ENCODE measurements around the gene ZNF619. TPM values are rescaled to one million over a fixed set of nuclear protein-coding genes. Genes with fewer than 3 reads are reported as not detected.

The ZNF619 gene
- total RNA-seq, 2 experiments from 2014 or later: 4.2 to 4.7 TPM

GRCh38 chr3:40516201-40516600 is 39.3 kb downstream of the ZNF619 start:
- peaks cover 28% of the 10 kb centered on the region for H3K36me3 Mint-ChIP-seq (ENCODE audit: low read depth)
- CTCF ChIA-PET: no interaction called here
- H3K27ac Mint-ChIP-seq: no peak overlapping the region
- intact Hi-C loops (cut with micrococcal nuclease): no loop called here
- H3K4me3 Mint-ChIP-seq: no peak overlapping the region
- DNase-seq: no peak
- no peaks in the 10 kb centered on the region for H3K27me3 Mint-ChIP-seq (ENCODE audit: low read depth)
- H3K4me1 Mint-ChIP-seq (ENCODE audit: low read depth): no peaks in the 10 kb centered on the region
- no peaks in the 10 kb centered on the region for H3K9me3 Mint-ChIP-seq

- Mint-ChIP-seq H3K4me1 (ENCODE audit: low read depth) (no peaks in the 10 kb centered on the region), H3K36me3 (ENCODE audit: low read depth) (peaks cover 20% of the 10 kb centered on the region), H3K27ac (no peak overlapping the region), H3K27me3 (ENCODE audit: low read depth) (no peaks in the 10 kb centered on the region), H3K4me3 (no peak overlapping the region), H3K9me3 (no peaks in the 10 kb centered on the region)
- intact Hi-C loops (cut with micrococcal nuclease): no loop called here
- CTCF ChIA-PET: no interaction called here
- no peak for DNase-seq
Observed at GRCh38 chr3:40518067-40518466, 41.1 kb downstream of the ZNF619 start.

- Mint-ChIP-seq H3K9me3 (no peaks in the 10 kb centered on the region), H3K27me3 (ENCODE audit: low read depth) (no peaks in the 10 kb centered on the region), H3K36me3 (ENCODE audit: low read depth) (peaks cover 20% of the 10 kb centered on the region), H3K27ac (no peak overlapping the region), H3K4me3 (no peak overlapping the region), H3K4me1 (ENCODE audit: low read depth) (no peaks in the 10 kb centered on the region)
- CTCF ChIA-PET: no interaction called here
- intact Hi-C loops (cut with micrococcal nuclease): no loop called here
- DNase-seq: no peak
Observed at GRCh38 chr3:40518848-40519247, 41.9 kb downstream of the ZNF619 start.

GRCh38 chr3:40521254-40521653 is 44.3 kb downstream of the ZNF619 start:
- Mint-ChIP-seq H3K9me3 (no peaks in the 10 kb centered on the region), H3K27ac (no peak overlapping the region), H3K4me1 (ENCODE audit: low read depth) (peaks cover 7% of the 10 kb centered on the region), H3K4me3 (no peak overlapping the region), H3K36me3 (ENCODE audit: low read depth) (peaks cover 5% of the 10 kb centered on the region), H3K27me3 (ENCODE audit: low read depth) (no peaks in the 10 kb centered on the region)
- CTCF ChIA-PET: no interaction called here
- intact Hi-C loops (cut with micrococcal nuclease): loop anchor here (10.0 kb wide), 2 partner anchors 1494 to 1864 kb away; no protein-coding TSS in a partner anchor
- no peak for DNase-seq

GRCh38 chr3:40523781-40524180 is 46.9 kb downstream of the ZNF619 start:
- Mint-ChIP-seq H3K36me3 (ENCODE audit: low read depth) (peaks cover 20% of the 10 kb centered on the region), H3K4me1 (ENCODE audit: low read depth) (peaks cover 11% of the 10 kb centered on the region), H3K9me3 (no peaks in the 10 kb centered on the region), H3K27me3 (ENCODE audit: low read depth) (no peaks in the 10 kb centered on the region), H3K4me3 (peak overlapping the region; percentile 92), H3K27ac (no peak overlapping the region)
- intact Hi-C loops (cut with micrococcal nuclease): loop anchor here (1.0 to 10.0 kb wide), 8 partner anchors 17 to 1861 kb away; partner anchors contain the start of genes EIF1B, ZNF619 and ZNF620
- no peak for DNase-seq
- CTCF ChIA-PET: interaction anchor here (0.6 to 1.3 kb wide), 3 partner anchors 18 to 65 kb away, joined by 3 to 4 read pairs (median 3); partner anchors contain the start of gene ZNF620

GRCh38 chr3:40524222-40524567 is 47.3 kb downstream of the ZNF619 start:
- Mint-ChIP-seq H3K9me3 (no peaks in the 10 kb centered on the region), H3K4me3 (peak overlapping the region; percentile 92), H3K4me1 (ENCODE audit: low read depth) (peaks cover 11% of the 10 kb centered on the region), H3K36me3 (ENCODE audit: low read depth) (peaks cover 21% of the 10 kb centered on the region), H3K27me3 (ENCODE audit: low read depth) (no peaks in the 10 kb centered on the region), H3K27ac (peak overlapping the region; percentile 47)
- no peak for DNase-seq
- intact Hi-C loops (cut with micrococcal nuclease): loop anchor here (1.0 to 10.0 kb wide), 8 partner anchors 18 to 1861 kb away; partner anchors contain the start of genes EIF1B, ZNF619 and ZNF620
- CTCF ChIA-PET: interaction anchor here (0.6 to 1.3 kb wide), 3 partner anchors 18 to 65 kb away, joined by 3 to 4 read pairs (median 3); partner anchors contain the start of gene ZNF620

- peak; percentile 82 for DNase-seq
- H3K27me3 Mint-ChIP-seq (ENCODE audit: low read depth): no peaks in the 10 kb centered on the region
- intact Hi-C loops (cut with micrococcal nuclease): loop anchor here (1.0 to 10.0 kb wide), 9 partner anchors 18 to 1860 kb away; partner anchors contain the start of genes EIF1B, RPL14, ZNF619 and ZNF620
- H3K4me3 Mint-ChIP-seq: peak within 1 kb of the TSS; percentile 92
- no peaks in the 10 kb centered on the region for H3K9me3 Mint-ChIP-seq
- peaks cover 23% of the 10 kb centered on the region for H3K36me3 Mint-ChIP-seq (ENCODE audit: low read depth)
- CTCF ChIA-PET: interaction anchor here (0.6 to 1.3 kb wide), 3 partner anchors 19 to 66 kb away, joined by 3 to 4 read pairs (median 3); partner anchors contain the start of gene ZNF620
- H3K27ac Mint-ChIP-seq: peak within 1 kb of the TSS; percentile 85
- peaks cover 11% of the 10 kb centered on the region for H3K4me1 Mint-ChIP-seq (ENCODE audit: low read depth)
Observed at GRCh38 chr3:40524568-40525285, 47.8 kb downstream of the ZNF619 start, which contains the start of gene ZNF621. TSS of gene ZNF621 (plus strand) at chr3:40524960. CDS start at chr3:40525841, 881 bp downstream.

- H3K36me3 Mint-ChIP-seq (ENCODE audit: low read depth): peaks cover 57% of the 10 kb centered on the region
- intact Hi-C loops (cut with micrococcal nuclease): loop anchor here (10.0 kb wide), 2 partner anchors 1486 to 1856 kb away; no protein-coding TSS in a partner anchor
Observed at GRCh38 chr3:40528426-40528825, 51.5 kb downstream of the ZNF619 start.

GRCh38 chr3:40532252-40532651 is 55.3 kb downstream of the ZNF619 start:
- H3K4me1 Mint-ChIP-seq (ENCODE audit: low read depth): no peaks in the 10 kb centered on the region
- peaks cover 81% of the 10 kb centered on the region for H3K36me3 Mint-ChIP-seq (ENCODE audit: low read depth)
- peaks cover 24% of the 10 kb centered on the region for H3K9me3 Mint-ChIP-seq
- no peak overlapping the region for H3K4me3 Mint-ChIP-seq
- DNase-seq: no peak
- intact Hi-C loops (cut with micrococcal nuclease): no loop called here
- H3K27me3 Mint-ChIP-seq (ENCODE audit: low read depth): no peaks in the 10 kb centered on the region
- H3K27ac Mint-ChIP-seq: no peak overlapping the region
- CTCF ChIA-PET: interaction anchor here (2.1 kb wide), 1 partner anchor 26 kb away, joined by 6 read pairs; the partner anchor contains the start of gene ZNF620

More at GRCh38 chr3:40528426-40528825, 51.5 kb downstream of the ZNF619 start:
- H3K9me3 Mint-ChIP-seq: peaks cover 13% of the 10 kb centered on the region
- no peak for DNase-seq
- H3K4me1 Mint-ChIP-seq (ENCODE audit: low read depth): peaks cover 11% of the 10 kb centered on the region
- no peaks in the 10 kb centered on the region for H3K27me3 Mint-ChIP-seq (ENCODE audit: low read depth)
- no peak overlapping the region for H3K27ac Mint-ChIP-seq
- no peak overlapping the region for H3K4me3 Mint-ChIP-seq
- CTCF ChIA-PET: no interaction called here

- peaks cover 36% of the 10 kb centered on the region for H3K9me3 Mint-ChIP-seq
- no peak overlapping the region for H3K4me3 Mint-ChIP-seq
- no peaks in the 10 kb centered on the region for H3K4me1 Mint-ChIP-seq (ENCODE audit: low read depth)
- CTCF ChIA-PET: interaction anchor here (0.6 kb wide), 1 partner anchor 1645 kb away, joined by 3 read pairs; no protein-coding TSS in a partner anchor
- H3K36me3 Mint-ChIP-seq (ENCODE audit: low read depth): peaks cover 86% of the 10 kb centered on the region
- intact Hi-C loops (cut with micrococcal nuclease): no loop called here
- no peaks in the 10 kb centered on the region for H3K27me3 Mint-ChIP-seq (ENCODE audit: low read depth)
- no peak overlapping the region for H3K27ac Mint-ChIP-seq
- DNase-seq: no peak
Observed at GRCh38 chr3:40534283-40534682, 57.4 kb downstream of the ZNF619 start.

All from activated naive CD4-positive, alpha-beta T cell treated with anti-CD3 and anti-CD28 coated beads for 36 hours (primary cell).